GM21737 (cell line): Measurements from ENCODE around the gene ERC1.
"Not testable (repeated sequence)": the region's sequence is repeated elsewhere in the genome, so short reads cannot be mapped to it uniquely, and the experiment has no call there.

ENCODE experiments used
- ATAC-seq: cut with Tn5 transposase; IDR thresholded peaks from one replicate; pipeline ENCODE4 v1.9.1; 2021; ENCODE audit warnings: mild to moderate bottlenecking, moderate library complexity; ENCODE audit not compliant: unreplicated experiment

ERC1 gene

DNA sequence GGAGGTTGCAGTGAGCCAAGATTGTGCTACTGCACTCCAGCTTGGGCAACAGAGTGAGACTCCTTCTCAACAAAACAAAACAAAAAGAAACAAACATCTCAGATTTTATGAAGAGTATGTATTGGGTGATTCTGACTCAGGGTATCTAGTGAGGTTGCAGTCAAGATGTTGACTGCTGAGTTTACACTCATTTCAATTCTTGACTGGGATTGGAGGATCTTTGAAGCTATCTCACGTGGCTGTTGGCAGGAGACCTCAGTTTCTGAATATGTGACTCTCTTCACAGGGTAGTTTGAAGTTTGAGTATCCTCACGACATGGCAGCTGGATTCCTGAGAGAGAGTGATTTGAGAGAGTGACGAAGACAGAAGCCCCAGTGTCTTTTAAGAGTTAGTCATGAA, 29.4 kb downstream of the ERC1 start:
- ATAC-seq = no peak

DNA sequence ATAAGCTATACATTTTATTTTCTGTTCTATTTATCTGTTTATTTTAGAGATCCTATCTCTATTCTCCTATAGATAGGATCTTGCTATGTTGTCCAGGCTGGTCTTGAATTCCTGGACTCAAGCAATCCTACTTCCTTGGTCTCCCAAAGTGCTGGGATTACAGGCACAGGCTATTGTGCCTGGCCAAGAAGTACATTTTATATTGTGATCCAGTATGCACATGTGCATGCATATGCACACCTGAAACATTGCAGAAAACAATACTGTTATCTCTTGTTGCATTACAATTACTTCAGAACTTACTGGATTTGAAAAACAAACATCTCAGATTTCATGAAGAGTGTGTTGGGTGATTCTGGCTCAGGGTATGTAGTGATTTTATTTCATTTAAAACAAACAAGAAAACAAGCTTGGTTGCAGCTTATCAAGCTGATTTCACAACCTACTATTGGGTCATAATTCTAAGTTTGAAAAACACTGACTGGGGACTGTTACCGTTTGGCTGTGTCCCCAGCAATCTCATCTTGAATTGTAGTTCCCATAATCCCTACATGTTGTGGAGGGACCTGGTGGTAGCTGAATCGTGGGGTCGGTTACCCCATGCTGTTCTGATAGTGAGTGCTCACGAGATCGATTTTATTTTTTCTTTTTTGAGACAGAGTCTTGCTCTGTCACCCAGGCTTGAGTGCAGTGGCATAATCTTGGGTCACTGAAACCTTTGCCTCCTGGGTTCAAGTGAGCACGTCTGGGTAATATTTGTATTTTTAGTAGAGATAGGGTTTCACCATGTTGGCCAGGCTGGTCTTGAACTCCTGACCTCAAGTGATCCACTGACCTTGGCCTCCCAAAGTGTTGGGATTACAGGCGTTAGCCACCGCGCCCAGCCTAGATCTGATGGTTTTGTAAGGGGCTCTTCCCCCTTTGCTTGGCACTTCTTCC, 31.3 kb downstream of the ERC1 start:
- ATAC-seq = no peak

DNA sequence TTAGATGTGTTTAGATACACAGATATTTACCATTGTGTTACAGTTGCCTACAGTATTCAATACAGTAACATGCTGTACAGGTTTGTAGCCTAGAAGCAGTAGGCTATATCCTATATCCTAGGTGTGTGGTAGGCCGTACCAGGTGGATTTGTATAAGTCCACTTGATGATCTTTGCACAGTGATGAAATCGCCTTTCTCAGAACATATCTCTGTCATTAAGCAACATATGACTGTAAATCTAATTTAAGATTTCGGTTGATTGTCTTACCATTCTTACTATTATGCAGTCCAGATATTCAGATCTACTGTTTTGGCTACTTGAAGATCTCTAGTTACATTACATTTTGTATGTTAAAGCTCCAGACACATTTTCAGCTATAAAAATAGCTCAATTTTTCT, 39.8 kb downstream of the ERC1 start:
- no peak for ATAC-seq

DNA sequence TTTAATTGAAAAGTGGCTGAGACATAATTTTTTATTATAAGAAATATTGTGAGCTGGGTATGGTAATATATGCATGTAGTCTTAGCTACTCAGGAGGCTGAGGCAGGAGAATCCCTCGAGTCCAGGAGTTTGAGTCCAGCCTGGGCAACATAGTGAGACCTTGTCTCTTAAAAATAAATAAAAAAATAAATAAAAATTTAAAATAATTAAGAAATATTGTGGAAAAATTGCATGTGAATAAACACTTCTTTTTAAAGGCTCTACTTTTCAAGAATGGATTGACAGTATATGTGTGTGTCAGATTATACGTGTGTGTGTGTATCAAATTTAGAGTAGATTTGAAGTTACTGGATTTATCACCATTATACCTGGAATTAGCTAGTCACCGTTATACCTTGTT, 43.2 kb downstream of the ERC1 start:
- ATAC-seq = no peak

DNA sequence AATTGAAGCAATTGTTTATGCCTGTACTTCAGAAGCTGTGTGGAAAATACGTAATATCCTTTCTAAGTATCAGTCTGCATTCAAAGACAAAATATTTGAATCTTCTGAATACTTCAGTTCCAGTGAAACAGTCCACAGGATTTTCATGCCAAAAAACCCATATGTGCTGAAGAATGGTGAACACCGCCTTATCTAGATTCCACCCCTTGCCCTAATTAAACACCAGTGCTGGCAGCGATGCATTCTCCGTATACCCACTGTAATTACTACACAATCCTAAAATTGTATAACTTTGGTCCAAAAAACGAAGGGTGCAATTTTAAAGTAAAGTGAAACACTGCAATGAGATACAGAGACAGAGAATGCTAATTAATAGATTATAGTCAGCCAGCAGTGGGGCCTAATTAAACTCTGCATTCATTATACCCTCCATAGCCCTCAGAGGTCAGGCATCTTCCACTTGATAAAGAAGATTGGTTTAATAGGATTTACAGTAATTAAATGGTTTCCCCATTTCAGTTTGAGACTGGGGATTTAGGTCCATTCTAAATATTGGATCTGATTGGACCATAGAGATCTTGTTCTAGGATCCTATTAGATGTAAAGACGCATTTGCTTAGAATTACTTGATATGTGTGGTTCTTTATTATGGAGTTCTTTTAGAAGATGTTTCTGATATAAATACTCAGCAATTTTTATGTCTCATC, 43.9 kb downstream of the ERC1 start:
- ATAC-seq = no peak

DNA sequence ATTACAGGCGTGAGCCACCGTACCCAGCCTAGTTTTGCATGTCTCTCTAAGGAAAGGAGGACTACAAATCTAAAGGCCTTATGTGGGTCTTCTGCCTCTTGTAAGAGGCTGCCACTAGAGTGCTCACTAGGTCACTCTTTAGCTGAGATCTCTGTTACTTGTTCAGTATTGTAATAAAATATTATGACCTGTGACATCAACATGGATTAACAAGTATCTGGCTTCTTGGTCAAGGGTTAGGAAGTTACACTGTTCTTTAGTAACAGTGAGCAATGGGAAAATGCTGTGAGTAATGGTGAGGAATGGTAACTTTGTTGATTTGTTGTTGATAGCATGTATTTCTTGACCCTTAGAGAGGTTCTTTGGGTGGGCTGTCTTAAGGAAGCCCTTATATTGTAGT, 50.5 kb downstream of the ERC1 start:
- ATAC-seq = no peak

DNA sequence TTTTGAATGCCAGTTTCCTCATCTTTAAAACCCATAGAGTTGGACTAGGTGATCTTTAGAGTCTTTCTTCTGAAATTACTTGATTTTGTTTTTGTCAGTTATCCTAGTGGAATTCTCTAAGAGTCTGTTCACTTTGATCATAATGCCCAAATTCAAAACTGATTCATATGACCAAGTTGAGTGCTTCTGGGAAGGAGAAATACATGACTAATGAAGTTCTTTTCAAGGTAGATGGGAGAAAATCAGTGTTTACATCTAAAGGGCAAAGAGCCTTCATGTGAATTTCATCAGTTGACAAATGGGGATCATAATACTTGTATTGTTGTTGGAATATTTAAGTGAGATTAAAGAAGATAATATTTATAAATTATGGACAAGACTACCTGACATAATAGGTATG, 53.2 kb downstream of the ERC1 start:
- ATAC-seq = no peak

DNA sequence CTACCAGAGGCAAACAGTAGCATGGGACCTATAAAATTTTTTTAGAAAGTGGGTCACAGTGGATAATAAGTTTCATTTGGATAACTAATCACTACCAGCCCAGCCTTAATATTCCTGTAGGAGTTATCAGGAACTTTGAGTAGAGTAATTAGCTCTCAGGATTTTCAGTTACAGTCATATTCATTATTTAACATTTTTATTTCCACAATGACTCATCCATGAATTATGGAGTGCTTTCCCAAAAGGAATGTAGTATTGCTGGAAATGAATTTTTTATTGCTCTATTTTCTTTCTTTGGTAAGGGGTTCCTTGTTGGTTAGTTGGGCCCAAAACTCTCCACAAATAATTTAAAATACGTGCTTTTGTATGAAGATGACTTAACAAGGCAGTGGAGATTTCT, 53.7 kb downstream of the ERC1 start:
- no peak for ATAC-seq

DNA sequence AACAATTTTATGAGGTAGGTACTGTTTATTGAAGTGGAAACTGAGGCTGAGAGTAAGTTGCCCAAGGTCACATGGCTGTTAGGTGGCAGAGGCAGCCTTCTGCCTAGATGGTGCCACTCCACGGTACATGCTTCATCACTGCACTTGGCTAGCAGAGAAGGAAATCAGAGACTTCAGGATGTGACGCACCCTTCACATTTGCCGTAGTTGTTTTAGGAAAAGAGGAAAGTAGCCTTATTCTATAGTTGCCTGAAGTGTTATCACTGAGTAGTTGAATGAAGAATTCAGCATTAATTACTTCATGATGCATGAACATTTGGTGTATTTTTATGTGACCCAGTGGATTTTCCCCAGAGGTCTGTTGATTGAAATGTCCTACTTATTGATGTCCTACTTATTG, 55.7 kb downstream of the ERC1 start:
- ATAC-seq = no peak

DNA sequence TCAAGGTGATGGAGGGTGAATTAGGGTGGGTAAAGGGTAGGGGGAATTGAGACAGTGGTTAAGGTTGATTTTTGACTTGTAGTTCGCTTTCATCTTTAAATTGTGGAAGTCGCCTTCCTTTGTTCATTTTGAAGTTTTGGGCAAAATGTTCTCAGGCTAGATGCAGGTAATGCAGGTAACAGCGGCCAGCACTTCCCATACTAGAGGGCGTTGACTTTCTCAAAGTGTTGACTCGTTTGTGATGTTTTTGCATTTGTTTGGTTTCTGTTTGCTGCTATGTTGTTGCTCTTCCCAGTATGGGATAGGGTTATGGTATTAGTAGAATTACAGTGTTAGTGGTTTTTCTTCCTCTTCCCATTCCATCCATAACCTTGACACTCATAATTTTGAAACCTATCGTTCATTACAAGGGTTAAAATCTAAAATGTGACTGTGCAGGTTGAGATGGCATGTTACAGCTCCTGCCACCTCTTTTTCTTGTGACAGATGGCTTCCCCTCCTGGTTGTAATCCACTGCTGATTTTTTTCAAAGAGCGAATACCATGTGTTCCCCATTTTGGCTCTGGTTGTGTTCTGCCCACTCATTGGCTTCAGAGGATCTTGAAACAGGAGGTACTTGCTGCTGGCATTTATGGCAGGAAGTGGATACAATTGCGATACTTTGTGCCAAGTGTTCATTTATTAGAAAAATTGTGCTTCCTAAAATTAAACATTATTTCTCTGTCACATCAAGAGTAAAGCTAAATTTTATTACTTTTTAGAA, 57.1 kb downstream of the ERC1 start:
- no peak for ATAC-seq

DNA sequence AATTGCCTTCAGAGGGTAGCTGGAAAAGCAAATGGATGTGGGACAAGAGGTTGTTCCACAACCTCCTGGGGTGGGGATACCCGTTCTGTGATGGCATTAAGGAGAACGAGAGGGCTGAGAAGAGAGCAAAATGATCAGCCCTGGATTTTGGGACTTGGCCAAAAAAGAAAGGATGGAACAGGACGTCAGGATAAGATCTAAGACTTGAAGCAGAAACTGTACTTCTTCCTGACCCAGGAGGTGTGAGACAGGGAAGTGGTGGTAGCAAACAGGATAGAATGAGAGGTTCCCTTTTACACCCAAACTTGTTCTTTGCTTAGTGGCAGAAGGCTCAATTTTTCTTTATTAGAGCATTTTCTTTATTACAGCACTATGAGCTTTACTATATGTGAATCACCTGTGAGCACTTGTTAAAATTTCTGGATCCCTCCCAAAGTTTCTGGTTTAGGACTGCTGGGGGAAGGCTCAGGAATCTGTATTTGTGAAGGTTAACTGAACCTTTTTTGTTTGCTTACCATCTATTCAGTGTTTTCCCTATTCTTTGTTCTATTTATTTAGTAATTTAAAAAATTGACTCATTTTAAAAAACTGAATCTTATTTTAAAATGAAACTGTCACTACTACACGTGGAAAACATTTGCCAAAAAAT, 59.2 kb downstream of the ERC1 start:
- ATAC-seq = no peak

DNA sequence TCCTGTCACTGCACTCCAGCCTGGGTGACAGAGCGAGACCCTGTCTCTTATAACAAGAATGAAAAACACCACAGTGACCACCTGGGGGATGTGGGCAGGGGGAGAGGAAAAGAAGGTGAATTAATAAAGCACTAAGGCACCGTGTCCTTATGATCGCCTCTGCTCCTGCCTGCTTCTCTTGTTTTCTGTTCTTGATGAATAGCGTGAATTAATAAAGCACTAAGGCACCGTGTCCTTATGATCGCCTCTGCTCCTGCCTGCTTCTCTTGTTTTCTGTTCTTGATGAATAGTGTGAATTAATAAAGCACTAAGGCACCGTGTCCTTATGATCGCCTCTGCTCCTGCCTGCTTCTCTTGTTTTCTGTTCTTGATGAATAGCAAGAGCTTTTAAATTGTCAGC, 60.6 kb downstream of the ERC1 start:
- not testable (repeated sequence) for ATAC-seq

DNA sequence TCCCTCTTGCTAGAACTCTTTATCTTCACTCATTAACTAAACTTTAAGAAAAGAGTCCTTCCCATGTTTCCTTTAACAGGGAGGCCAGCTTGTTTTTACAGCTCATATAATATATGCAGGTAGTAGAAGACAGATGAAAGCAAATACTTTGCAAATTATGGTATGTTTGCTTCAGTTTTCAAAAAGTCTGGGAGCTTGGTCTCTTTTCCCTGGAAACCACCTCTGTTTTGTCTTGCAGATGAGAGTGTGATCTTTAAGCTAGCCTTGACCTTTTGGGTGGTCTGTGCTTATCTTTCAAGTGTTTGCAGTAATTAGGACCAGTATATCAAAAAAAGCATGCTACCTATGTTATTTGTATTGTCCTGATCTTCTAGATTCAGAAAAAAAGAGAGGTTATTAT, 62.7 kb downstream of the ERC1 start:
- no peak for ATAC-seq

DNA sequence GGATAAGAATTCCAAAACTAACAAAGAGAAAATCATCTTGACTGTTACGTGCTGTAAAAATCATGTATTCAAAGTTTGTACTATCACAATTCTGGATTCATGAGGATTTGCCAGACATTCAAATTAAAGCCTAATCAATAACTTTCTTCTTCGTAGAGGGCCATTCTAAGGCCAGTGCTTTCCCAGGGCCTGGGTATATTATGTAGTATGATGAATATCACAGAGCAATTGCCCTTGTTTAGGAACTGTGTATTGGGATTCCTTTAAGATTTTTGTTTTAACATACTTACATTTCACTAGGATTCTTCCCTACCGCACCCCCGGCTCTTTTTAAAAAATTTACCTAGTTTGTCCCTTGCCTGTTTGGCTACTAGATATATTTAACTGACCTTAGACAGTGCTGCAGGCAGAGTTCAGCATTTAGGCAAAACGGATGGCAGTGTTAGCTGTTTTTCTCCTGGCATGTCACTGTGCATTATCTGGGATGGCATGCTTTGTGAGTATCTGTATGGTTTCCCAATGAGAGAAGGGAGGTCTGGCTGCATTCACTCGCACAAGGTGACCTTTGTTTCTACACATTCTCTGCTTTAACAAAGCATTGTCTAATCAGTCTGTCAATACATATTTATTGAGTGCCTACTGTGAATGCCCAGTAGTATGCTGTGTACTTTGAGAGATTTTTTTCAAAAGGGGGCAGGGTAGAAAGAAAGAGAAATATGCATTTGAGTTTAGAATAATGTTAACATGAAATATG, 63.3 kb downstream of the ERC1 start:
- ATAC-seq = no peak

DNA sequence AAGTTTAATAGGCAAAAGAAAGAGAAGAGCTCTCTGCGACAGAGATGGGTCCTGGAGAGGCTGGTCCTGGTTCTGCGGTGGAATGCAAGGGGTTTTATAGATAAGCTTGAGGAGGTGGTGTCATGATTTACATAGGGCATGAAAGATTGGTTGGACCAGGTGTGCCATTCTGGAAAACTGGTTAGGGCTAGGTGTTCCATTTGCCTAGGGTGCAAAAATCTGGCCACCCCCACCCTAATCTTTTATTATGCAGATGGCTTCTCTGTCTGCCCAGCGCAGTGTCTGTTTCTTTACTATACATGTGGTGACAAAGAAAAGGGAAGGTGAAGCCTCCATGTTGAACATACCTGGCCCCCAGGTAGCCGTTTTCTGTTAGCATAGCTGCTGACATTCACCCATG, 65.4 kb downstream of the ERC1 start:
- no peak for ATAC-seq

DNA sequence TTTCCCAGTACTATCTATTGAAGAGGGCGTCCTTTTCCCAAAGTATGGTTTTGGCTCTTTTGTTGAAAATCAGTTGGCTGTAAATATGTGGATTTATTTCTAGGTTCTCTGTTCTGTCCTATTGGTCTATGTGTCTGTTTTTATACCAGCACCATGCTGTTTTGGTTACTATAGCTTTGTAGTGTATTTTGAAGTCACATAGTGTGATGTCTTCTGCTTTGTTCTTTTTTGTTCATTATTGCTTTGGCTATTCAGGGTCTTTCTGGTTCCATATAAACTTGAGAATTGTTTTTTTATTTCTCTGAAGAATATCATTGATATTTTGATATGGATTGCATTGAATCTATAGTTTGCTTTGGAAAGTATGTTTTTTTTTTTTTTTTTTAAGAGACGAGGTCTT, 67.4 kb downstream of the ERC1 start:
- ATAC-seq = no peak

DNA sequence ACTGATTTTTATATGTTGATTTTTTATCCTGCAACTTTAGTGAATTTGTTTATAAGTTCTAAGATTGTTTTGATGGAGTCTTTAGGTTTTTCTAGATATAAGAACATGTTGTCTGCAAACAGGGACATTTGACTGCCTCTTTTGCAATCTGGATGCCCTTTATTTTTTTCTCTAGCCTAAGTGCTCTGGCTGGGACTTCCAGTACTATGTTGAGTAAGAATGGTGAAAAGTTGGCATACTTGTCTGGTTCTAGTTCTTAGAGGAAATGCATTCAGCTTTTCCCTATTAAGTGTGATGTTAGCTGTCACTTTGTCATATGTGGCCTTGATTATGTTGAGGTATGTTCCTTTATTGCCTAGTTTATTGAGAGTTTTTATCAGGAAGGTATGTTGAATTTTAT, 68.1 kb downstream of the ERC1 start:
- ATAC-seq = no peak

DNA sequence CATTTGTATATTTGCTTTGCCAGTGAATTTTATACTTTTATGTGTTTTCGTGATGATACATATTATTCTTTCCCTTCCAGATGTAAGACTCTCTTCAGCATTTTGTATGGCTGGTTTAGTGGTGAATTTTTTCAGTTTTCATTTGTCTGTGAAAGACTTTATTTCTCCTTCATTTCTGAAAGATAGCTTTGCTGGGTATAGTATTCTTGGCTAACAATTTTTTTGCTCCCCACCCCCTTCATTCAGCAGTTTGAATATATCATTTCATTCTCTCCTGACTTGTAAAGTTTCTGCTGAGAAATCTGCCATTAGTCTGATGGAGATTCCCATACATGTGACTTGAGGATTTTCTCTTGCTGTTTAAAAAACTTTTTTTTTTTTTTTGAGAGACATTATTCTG, 72.8 kb downstream of the ERC1 start:
- no peak for ATAC-seq

DNA sequence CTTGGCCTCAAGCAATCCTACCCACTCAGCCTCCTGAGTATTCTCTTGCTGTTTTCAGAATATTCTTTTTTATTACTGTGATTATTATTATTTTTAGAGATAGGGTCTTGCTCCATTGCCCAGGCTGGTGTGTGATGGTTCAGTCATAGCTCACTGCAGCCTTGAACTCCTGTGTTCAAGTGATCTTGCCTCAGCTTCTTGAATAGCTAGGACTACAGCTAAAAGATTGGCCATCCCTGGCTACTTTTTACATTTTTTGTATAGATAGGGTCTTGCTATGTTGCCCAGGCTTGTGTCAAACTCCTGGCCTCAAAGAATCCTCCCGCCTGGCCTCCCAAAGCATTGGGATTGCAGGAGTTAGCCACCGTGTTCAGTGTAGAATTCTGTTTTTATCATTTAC, 73.3 kb downstream of the ERC1 start:
- ATAC-seq = no peak

DNA sequence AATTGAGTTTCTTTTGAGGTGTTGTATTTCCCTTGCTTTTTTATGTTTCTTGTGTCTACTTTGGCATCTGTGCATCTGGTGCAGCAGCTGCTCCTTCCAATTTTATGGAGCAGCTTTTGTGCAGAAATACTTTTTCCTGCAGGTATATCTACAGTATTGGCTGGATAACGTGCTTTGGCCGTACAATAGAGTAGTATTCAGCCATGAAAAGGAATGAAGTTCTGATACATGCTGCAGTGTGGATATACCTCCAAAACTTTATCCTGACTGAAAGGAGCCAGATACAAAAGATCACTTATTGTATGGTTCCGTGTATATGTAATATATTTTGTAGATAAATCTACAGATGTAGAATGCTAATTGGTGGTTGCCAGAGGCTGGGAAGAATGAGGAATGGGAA, 74.6 kb downstream of the ERC1 start:
- ATAC-seq = no peak
